GM18868 (cell line): ENCODE measurements around the gene LRIT2.
A peak's percentile ranks its signal among the peaks of the same experiment; 100 is the strongest.

ENCODE experiments used
- ATAC-seq: cut with Tn5 transposase; IDR thresholded peaks from one replicate; pipeline ENCODE4 v1.9.1; 2021; ENCODE audit warnings: mild to moderate bottlenecking, moderate library complexity; ENCODE audit not compliant: unreplicated experiment

LRIT2 gene

DNA sequence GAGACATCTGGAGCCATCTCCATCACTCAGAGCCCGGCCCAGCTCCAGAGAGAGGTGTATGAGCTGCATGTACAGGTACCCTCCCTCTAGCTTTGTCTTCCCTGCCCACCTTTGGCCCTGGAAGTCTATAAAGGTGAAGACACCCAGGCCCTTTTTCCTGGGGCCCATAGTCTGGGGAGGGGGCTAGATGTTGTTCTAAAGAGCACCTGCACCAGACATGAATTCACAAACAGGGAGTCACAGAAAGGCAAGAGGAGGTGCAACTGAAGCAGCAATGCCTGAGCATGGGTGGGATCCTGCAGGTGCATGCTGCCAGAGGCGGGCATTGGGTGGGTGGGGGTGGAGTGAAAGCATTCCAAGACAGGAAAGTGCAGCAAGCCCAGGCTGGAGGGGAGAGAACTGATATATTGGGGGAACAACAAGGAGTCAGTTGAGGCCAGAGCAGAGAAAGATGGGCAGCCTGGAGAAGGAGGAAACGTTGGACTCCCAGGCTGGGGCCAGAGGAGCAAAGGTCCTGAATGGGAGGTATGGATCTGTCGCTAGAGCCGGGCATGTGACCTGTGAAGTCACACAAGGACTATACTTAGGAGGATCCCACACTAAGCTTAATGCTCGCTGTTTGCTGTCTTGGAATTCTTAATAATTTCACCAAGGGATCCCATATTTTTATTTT is 19.4 kb downstream of the LRIT2 start:
- no peak for ATAC-seq

DNA sequence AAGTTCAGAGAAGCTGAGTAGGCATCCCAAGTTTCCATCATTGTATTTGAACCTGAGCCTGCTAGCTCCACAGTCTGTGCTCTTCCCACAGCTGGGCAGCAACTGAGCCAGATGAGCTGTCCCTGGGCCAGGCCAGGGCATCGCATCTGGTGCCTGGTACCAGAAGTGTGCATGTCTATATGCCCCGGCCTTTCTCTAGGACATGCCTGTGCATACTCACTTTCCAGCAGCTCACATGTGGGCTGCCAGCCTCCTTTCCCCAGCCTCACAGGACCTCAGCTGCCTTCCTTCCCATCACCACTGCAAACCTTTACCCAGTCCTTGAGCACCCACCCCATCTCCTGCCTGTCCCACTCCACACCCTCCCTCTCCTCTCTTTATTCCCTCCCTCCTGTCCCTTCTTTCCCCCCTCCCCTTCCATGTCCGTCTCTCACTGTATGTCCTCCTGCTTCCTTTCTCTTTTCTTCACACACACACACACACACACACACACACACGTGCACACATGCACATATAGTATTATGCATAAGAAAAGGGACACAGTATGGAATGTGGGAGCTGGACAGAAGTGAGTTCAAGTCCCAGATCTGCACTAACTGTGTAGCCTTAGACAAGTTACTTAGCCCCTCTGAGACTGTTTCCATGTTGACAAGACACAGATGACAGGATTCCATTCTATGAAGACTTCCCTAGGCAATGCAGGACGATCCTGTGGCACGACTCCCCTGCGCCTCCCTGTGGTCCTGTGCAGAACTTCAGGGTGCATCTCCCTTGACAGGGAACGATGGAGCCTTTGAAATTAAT is 20.1 kb downstream of the LRIT2 start:
- peak; percentile 77 for ATAC-seq

GRCh38 chr10:84204610-84205009 is 20.7 kb downstream of the LRIT2 start:
- no peak for ATAC-seq

GRCh38 chr10:84204122-84204521 is 21.2 kb downstream of the LRIT2 start:
- peak; percentile 62 for ATAC-seq

- no peak for ATAC-seq
These were observed 23.0 kb downstream of the LRIT2 start for GRCh38 chr10:84202349-84202748.

GRCh38 chr10:84201682-84202081 is 23.7 kb downstream of the LRIT2 start:
- no peak for ATAC-seq

GRCh38 chr10:84201244-84201606 is 24.1 kb downstream of the LRIT2 start:
- no peak for ATAC-seq

DNA sequence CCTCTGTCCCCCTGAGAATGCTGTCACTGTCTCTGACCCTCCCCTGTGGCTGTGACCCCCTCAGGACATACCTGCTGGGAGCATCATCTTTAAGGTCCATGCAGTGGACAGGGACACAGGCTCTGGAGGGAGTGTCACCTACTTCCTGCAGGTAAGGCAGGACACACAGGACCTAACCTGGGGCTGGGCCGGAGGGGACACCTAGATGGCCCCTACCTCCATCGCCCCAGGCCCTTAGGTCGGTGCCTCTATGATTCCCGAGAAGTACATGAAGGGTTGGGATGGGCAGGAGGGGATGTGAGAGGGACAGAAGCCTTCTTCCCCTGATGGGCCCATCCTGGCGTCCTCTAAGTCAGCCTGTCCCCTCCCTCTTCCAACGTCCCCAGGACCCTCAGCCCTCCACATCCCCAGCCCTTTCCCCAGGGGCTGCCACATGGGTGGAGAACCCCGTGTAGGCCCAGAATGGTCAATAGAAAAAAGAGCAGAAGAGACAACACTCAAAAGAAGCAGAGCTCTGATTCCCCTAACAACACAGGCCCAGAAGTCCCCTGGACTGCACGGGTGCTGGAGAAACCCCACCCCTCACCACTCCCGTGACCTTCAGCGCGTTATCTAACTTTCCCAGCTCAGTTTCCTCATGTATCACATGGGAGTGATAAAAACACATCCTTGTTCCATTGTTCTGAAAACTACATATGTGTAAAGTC is 24.7 kb downstream of the LRIT2 start:
- ATAC-seq: no peak

DNA sequence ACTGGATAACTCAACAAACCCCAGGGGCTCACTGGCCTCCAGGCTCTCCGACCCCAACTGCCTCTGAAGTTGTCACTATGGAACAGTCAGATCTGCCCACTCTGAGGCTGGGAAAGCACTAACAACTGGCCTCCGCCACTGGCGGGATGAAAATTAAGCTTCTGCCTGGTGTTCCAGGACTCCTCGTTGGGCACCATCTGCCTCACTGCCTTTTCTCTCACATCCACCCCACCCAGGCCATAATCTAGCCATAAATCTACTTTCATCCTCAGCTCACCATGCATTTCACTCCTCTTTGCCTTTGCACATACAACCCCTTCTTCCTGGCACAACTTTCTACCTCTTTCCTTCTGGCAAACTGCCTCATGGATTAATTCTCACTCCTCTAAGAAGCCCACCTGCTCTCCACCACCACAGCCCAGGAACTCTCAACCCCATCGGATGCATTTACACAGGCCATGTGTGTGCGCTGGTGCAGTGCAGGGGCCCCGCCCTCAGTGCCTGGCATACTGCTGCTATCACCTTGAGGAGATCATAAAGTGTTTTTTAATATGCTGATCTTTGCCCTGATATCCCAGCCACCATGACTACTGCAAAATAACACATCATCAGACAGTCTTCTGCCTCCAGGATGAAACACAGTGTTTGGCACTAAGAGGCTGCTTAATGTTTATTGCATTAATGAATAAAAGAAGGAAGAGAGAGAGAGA is 27.0 kb downstream of the LRIT2 start:
- no peak for ATAC-seq

GRCh38 chr10:84197643-84198042 is 27.7 kb downstream of the LRIT2 start:
- no peak for ATAC-seq

DNA sequence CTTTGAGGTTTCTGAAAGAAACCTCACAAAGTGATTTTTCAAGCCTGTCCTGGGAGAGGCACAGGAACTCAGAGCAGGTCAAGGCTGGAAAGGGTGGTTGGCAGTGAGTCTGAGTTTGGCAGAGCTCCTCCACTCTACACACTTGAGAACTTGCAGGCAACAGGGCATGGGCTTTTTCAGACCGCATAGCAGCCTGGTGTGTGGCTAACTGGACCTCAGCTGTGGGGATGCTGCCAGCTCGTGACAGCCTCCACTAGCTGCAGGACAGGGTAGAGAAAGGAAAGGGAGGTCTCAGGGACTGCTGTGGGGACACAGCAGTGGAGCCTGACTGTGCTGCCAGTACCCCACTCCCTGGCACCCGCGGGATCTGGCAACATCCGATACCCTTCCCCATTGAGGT is 28.4 kb downstream of the LRIT2 start:
- no peak for ATAC-seq

DNA sequence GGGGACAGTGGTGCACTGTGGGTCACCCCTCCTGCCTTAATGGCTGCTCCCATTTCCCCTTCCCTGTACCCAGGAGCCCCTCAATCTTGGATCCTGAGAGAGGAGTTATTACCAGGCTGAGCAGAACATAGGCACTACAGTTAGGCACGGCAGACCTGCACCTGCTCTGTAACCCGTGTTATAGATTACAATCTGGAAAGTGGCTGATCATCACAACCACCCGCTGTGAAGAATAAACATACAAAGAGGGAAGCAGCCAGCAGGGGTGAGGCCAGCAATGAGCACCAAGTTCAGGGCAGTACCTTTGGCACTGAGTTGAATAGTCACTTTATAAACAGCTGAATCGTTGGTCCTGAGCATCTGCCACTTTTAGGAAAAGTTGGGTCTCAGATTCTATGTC is 29.3 kb downstream of the LRIT2 start:
- no peak for ATAC-seq

DNA sequence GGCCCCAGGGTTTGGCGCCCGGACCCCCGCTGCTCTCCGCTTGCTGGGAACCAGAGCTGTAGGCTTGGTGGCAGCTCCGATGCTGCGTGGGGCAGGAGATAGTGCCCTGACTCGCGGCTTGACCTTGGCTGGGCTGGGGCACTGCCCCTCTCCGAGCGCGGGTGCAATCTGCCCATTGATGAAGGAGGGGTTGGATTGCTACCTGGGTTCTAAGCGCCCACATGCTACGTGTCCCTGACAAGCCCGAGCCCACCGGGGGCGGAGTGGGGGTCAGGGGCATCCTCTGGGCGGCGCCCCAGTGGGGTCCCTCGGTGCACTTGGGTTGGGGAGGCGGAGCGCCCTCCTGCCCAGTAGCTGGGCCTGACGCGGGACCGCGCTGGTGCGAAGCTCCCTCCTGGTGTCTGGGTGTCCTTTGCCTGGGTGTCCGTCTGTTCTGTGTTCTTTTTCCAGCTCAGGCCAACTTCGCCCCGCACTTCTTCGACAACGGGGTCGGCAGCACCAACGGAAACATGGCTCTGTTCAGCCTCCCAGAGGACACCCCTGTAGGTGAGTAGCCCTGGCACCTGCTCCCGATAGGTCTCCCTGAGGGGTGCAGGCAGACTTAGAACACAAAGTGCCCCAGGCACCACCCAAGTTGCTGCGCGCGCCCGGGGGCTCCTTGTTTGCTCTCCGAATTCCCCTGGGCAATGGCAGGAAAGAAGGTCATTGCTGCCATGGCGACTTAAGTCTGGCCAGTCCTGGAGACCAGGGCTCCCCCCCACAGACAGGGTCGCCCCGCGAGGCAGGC is 30.1 kb downstream of the LRIT2 start:
- ATAC-seq: peak; percentile 1

DNA sequence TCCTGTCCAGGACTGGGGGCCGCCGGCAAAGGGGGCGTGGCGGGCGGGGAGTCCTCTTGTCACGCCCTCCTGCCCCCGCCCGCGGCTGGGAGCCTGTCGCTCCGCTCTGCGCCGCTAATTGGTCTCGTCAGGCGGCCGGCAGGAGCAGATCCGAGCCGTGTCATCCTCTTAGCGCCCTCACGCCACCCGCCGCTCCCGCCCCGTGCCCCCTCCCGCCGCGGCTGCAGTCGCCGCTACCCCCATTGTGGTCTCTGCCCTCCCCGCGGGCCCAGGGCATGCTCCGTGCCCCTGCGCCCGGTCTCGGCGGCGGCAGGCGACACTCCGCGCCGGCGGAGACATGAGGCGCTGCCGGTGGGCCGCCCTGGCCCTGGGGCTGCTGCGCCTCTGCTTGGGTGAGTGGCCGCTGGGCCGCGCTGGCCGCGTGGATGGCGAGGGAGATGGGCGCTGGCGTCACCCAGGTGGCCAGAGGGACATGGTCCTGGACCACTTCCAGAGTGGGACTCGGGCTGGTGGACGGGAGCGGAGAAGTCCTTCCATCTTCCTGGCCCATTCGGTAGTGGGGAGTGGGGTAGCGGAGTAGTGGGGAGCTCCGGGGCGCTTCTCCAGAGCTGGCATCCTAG is 30.8 kb downstream of the LRIT2 start, which contains the start of gene CDHR1:
Gene CDHR1 (plus strand): TSS at position 114 of the 620 bp plus-strand sequence. CDS start 224 bp downstream, at position 338.
- peak; percentile 62 for ATAC-seq

DNA sequence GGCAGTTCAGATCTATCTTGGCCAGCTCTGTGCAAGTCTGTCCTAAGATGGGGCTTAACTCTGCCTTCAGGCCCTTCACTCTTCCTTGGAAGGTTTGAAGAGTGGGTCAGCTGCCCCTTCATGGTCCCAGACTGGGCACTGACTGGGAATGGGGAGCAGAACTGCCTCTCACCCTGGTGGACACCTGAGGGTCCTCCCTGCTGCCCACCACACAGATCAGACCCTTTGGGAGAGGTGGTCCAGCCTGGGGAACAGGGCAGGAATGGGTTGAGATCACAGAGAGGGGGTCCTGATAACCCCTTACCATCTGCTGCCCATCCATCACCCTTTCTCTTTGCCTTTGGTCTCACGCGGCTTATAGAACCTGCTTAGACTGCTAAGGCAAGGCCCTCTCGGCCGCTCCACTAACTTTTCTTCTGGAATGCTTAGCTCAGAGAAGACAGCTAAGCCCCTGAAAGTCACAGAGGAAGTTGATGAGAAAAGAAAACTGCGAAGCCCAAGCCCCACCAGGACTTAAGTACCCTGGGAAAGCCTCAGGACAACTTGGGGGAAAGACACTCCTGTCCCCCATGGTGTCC is 31.4 kb downstream of the LRIT2 start:
- peak; percentile 4 for ATAC-seq

GRCh38 chr10:84193327-84193726 is 32.0 kb downstream of the LRIT2 start:
- no peak for ATAC-seq

- ATAC-seq: no peak
These were observed 34.2 kb downstream of the LRIT2 start for GRCh38 chr10:84191106-84191505.

DNA sequence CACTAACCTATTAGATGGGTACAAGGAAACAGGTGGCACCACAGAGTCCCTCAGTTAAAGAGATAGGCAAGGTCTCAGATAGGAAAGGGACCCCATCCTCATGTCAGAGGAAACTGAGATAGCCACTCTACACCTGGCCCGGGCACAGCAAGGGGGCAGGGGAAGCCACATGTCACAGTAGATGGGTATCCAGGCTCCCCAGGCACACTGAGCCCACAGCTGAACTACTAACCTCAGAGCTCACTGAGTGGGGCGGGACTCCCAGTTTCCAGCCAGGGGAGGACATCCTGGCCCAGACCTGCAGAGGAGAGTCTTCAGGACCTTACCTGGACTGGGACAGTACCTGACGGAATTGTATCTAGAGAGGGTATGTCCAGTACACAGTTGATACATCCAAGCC is 34.7 kb downstream of the LRIT2 start:
- no peak for ATAC-seq

DNA sequence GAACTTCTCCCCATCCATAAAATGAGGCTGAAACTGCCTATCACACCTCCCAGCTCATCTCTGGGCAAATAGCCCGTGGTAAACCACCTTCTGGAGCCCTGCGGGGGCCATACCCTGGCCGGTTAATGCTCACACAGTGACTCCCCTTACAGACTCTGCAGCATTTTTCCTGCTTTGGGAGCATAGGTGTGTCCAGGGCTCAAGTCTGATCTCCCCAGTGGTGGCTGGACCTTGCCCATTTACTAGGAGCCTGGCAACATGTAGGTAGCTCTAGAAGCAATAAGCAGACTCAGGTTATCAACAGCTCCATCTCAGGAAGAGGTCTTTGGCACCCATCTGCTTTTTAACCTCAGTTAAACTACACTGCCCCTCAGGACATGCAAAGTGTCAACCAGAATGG is 36.5 kb downstream of the LRIT2 start:
- no peak for ATAC-seq
